Measurements from ENCODE around the gene FAM13A.

Gene FAM13A

DNA sequence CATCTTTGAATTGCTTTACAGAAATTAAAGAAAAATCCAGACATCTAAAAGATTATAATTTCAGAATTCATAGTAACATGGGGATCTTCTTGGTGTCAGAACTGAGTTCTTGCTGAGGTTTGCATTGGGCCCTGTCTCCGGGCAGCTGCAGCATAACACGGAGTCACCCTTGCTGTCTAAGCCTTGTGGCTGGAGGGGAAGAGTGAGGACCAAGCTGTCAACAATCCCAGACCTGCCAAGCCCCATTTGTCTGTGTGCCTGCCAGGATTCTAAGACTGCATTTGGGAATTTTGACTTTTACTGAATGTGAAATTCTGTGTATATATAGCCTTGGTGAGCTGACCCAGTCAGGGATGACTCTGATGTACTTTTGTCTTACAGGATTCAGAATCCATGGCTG, 334.2 kb downstream of the FAM13A start:
- no peak overlapping the region for H3K27ac ChIP-seq
- TF ChIP-seq, protein P1, sequence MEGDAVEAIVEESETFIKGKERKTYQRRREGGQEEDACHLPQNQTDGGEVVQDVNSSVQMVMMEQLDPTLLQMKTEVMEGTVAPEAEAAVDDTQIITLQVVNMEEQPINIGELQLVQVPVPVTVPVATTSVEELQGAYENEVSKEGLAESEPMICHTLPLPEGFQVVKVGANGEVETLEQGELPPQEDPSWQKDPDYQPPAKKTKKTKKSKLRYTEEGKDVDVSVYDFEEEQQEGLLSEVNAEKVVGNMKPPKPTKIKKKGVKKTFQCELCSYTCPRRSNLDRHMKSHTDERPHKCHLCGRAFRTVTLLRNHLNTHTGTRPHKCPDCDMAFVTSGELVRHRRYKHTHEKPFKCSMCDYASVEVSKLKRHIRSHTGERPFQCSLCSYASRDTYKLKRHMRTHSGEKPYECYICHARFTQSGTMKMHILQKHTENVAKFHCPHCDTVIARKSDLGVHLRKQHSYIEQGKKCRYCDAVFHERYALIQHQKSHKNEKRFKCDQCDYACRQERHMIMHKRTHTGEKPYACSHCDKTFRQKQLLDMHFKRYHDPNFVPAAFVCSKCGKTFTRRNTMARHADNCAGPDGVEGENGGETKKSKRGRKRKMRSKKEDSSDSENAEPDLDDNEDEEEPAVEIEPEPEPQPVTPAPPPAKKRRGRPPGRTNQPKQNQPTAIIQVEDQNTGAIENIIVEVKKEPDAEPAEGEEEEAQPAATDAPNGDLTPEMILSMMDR (conservative IDR thresholded peaks at IDR 0.05): no peak

DNA sequence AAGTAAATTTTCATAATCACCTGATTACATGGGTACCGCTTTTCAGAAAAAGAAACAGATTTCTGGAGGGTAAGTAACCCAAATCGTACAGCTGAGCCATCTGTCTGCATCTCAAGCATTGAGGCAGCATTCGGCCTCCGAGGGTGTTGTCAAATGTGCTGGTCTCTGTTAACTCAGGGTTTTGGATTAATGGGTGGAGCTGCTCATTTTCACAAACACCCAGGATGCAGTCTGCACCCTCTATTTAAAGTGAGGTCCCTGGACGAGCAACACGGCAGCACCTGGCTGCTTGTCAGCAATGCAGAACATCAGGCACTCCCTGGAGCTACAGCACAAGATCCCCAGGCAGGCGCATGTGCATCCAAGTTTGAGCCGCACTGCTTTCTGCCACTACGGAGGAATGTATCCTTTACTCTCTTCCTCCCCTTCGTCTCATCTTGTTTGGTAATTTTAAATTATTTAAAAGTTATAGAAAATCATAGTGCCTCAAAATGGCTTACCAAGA, 334.7 kb downstream of the FAM13A start:
- TF ChIP-seq, protein P1 (conservative IDR thresholded peaks at IDR 0.05): no peak
- no peak overlapping the region for H3K27ac ChIP-seq

DNA sequence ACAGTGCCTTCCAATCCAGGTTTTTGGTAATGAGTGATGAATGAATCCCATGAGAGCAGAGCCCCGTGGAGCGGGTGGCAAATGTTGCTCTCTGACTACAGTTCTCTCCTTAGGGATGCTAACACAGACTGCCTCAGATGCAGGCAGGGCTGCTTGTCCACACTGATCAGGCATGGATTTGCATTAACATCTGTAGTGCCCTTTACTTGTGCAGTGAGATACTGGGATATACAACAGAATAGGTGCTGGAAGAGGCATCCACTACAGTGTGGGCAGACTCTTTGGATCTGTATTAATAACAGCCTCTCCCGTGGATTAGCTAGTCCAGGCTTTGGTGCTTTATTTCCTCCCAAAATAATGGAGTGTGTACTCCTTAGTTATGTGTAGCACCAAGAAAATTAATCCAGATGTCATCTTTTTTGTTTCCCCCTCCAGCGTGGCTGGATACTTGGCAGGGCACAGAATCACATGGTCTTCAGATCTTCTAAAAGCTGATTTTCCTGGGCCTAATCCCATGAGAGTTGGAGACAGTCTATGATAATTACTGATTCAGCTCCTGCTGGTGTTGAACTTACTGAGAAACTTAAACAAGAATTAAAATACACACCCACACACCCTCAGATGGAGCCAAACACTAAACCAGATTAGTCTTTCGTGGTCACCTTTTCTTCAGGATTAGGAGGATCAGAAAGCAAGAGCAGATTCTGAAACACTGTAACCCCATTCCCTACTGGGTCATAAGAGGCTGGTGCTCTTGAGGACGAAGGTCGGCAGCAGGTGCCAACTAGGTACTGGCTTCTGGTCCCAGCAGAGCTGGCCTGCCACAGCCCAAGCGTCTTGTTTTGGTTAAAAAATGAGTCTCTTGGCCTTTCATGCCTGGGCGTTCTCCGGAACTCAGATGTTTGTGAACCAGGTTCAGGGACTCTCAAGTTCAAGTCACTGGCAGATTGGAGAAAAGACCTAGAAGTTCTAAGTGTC, 336.2 kb downstream of the FAM13A start:
- TF ChIP-seq, protein P1 (conservative IDR thresholded peaks at IDR 0.05): no peak
- no peak overlapping the region for H3K27ac ChIP-seq

DNA sequence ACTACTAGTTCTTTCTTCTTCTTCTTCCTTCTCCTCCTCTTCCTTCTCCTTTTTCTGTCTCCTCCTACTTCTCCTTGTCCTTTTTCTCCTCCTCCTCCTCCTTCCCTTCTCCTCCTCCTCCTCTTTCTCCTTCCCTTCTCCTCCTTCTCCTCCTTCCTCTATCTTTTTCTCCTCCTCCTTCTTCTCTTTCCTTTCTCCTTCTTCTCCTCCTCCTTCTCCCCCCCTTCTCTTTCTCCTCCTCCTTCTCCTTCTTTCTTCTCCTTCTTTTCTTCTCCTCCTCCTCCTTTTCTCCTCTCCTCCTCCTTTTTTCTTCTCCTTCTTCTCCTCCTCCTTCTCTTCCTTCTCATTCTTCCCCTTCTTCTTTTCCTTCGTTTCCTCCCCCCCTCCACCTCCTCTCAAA, 337.6 kb downstream of the FAM13A start:
- TF ChIP-seq, protein P1 (conservative IDR thresholded peaks at IDR 0.05): no peak
- no peak overlapping the region for H3K27ac ChIP-seq

DNA sequence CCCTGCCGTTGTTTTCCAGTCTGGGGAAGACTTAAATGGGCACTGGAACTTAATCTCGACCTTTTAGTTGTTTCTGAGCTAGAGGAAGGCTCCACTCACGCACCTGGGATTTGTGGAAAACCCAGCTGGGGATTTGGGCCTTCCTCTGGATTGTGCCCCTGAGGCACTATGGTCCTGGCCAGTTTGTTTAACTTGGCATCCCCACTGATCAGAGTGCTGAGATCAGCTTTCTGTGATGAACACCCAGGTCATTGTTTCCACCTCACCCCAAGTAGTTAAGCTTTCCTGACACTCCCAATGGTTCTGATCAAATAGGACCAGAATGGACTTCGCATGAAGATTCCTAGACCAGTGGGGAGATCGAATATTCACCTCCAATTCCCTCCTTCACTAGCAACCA, 338.9 kb downstream of the FAM13A start:
- TF ChIP-seq, protein P1 (conservative IDR thresholded peaks at IDR 0.05): no peak

DNA sequence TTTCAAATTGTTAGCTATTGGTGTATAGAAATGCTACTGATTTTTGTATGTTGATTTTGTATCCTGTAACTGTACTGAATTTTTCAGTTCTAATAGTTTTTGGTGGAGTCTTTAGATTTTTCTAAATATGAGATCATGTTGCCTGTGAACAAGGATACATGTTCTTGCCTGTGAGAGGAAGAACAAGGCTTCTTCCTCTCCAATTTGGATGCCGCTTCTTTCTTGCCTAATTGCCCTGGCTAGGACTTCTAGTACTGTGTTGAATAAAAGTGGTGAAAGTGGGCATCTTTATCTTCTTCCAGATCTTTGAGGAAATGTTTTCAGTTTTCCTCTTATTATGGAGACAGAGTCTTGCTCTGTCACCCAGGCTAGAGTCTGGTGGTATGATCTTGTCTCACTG, 343.2 kb downstream of the FAM13A start:
- H3K27ac ChIP-seq: no peak overlapping the region
- TF ChIP-seq, protein P1 (conservative IDR thresholded peaks at IDR 0.05): no peak

More for the DNA sequence above, 338.9 kb downstream of the FAM13A start:
- no peak overlapping the region for H3K27ac ChIP-seq

DNA sequence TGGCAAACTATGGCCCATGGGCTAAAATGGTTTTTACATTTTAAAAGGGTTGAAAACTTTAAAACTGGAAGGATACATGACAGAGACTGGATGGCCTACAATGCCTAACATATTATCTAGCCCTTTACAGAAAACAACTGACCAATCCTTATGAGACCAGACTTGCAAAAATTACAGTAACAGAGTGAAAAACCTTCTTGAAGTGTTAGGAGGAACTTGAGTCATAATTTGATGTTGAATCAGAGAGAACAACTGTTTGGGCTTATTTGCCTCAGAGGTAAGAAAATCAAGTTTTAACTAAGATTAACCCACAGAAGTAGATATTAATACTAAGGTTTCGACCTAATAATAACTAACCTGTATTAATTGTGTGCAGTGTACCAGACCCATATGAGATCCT, 347.0 kb downstream of the FAM13A start:
- no peak overlapping the region for H3K27ac ChIP-seq
- TF ChIP-seq, protein P1 (conservative IDR thresholded peaks at IDR 0.05): no peak
